Stimulated activated CD4-positive, alpha-beta T cell treated with anti-CD3 and anti-CD28 coated beads, Interleukin-4, amount 100 ng/mL, for 48 hours (primary cell): ENCODE data around the gene PLP2.
"Not testable (repeated sequence)": the region's sequence is repeated elsewhere in the genome, so short reads cannot be mapped to it uniquely, and the experiment has no call there.

Experiments
- DNase-seq, 2 donors: peaks; one replicate each; pipeline ENCODE4 v3.0.0-alpha.2; 2020; ENCODE audit warnings: low read depth in 2 of 2

The PLP2 gene, protein sequence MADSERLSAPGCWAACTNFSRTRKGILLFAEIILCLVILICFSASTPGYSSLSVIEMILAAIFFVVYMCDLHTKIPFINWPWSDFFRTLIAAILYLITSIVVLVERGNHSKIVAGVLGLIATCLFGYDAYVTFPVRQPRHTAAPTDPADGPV

DNA sequence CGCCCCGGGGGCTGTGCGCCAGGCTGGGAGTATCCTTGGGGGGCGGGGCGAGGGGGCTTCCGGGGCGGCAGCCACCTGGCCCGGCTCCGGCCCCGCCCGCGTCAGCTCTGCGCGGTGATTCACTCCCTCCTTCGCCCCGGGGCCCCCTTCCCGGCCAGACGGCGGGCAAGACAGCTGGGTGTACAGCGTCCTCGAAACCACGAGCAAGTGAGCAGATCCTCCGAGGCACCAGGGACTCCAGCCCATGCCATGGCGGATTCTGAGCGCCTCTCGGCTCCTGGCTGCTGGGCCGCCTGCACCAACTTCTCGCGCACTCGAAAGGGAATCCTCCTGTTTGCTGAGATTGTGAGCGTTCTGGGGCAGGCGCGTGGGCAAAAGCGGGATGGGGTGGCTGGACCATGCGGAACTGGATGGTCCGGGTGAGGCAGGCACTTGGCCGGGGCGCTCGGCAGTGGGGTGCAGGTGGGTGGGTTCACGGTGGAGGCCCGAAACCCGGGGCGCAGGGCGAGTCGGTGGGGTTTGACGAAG is at the start of gene PLP2:
TSS of gene PLP2 (plus strand) at position 147 of the 528 bp plus-strand sequence. CDS start at position 250, 103 bp downstream.
- DNase-seq = peak; percentile 61 to 69

DNA sequence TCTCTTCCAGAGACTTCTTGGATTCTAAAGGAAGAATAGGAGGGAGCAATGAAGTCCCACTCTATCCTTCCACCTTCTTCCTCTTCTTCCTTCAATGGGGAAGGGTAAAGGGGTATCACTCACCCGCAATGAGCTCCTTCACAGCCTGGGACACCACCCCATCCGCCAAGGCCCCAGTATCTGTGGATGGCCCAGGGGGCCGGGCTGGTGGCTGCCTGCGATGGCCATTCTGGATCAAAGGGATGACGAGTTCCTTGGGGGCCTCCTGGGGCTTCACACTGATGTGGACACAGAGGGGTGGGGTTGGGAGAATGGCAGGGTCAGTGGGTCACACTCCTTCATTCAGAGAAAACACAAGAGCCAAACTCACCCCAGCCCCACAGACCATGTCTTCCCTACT is 49.2 kb upstream of the PLP2 start:
- DNase-seq = no peak

DNA sequence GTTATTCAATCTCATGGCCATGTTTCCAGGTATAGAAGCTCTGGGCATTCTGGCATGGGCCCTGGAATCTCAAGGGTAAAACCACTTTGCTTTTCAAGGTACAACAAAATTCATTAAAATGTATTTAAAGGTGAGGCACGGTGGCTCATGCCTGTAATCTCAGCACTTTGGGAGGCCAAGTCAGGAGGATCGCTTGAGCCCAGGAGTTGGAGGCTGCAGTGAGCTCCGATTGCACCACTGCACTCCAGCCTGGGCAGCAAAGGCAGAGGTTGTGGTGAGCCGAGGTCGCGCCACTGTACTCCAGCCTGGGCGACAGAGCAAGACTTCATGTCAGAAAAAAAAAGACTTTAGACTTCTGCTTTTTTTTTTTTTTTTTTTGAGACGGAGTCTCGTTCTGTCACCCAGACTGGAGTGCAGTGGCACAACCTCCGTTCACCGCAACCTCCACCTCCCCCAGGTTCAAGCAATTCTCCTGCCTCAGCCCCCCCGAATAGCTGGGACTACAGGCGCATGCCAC is 43.9 kb upstream of the PLP2 start:
- DNase-seq = not testable (repeated sequence)

DNA sequence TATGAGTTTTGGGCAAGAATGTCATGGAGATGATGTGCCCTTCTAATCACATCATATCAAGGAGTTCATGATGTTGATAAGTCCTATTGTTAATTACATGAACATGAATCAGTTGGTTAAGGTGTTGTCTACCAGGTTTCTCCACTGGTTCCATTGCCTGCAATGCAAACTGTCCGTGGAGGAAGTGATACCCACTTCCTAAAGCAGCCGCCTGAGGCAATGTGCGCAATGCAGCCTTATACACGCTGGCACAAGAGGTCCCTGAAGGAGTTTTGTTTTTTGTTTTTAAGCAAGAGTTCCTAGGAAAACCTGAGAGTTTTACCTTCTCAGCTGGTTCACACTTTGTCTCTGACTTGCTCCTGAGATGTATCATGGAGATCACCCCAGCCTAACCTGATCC is 42.3 kb upstream of the PLP2 start:
- no peak for DNase-seq

DNA sequence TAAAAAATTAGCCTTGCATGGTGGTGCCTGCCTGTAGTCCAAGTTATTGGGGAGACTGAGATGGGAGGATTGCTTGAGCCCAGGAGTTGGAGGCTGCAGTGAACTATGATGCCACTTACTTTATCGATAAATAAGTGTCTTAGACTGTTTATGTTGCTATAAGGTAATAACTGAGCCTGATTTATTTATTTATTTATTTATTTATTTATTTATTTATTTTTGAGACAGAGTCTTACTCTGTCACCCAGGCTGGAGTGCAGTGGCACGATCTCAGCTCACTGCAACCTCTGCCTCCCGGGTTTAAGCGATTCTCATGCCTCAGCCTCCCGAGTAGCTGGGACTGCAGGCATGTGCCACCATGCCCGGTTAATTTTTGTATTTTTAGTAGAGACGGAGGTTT is 39.4 kb upstream of the PLP2 start:
- not testable (repeated sequence) for DNase-seq

DNA sequence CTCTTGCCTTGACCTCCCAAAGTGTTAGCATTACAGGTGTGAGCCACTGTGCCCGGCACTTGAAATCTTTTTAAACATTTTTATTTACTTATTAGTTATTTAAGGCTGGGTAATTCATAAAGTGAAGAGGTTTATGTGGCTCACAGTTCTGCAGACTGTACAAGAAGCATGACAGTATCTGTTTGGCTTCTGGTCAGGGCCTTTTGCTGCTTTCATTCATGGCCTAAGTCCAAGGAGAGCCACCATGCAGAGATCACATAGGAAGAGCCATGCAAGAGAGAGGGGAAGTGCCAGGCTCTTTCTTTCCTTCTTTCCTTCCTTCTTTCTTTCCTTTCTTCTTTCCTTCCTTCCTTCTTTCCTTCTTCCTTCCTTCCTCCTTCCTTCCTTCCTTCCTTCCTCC is 37.9 kb upstream of the PLP2 start:
- no peak for DNase-seq

DNA sequence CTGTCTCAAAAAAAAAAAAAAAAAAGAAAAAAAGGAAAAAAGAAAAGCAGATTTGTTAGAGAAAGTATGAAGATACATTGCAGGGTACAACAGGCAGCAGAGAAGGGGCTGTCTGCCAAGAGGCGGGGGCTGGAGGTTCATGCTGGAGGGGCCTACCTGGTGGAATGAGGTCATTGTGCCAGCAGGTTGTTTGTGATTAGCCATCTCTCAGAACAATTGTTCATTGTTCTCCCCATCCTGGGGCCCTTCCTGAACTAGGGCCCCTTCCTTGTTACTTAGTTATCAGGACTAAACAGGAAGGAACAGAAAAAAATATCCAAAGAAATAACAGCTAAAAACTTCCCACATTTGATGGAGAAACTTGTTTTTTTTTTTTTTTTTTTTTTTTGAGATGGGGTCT is 34.2 kb upstream of the PLP2 start:
- DNase-seq = no peak

DNA sequence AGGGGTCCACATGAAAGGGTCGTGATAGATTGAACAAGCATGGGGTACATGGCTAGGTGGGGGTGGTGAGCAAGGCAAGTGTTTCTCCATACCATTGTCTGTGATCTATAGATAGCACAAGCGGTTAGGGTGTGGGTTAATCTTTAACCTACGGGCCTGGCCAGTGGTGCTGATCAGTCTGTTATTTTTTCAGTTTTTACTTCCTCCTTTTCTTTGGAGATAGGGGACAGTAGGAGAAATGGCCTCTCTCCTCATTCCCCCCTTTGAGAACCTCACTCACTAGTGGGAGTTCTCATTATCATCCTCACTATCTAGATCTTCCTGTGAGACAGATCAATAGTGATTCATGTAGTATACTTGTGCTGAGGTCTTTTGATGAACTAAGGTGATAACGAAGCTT is 32.0 kb upstream of the PLP2 start:
- no peak for DNase-seq

DNA sequence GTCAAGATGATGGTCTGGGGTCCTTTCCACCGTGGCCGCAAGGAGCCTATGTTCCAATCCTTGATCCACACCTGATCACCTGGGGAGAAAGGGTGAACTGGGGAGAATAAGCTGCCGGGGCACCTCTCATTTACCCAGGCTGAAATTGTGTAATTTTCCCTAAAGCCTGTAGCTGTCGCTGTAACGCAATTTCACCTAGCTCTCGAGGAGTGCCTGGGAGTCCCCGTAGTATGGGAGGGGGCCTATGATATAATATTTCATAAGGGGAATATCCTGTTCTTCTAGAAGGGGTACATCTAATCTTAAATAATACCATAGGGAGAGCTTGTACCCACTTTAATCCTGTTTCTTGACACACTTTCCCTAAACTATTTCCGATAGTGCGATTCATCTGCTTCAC is 29.4 kb upstream of the PLP2 start:
- not testable (repeated sequence) for DNase-seq

DNA sequence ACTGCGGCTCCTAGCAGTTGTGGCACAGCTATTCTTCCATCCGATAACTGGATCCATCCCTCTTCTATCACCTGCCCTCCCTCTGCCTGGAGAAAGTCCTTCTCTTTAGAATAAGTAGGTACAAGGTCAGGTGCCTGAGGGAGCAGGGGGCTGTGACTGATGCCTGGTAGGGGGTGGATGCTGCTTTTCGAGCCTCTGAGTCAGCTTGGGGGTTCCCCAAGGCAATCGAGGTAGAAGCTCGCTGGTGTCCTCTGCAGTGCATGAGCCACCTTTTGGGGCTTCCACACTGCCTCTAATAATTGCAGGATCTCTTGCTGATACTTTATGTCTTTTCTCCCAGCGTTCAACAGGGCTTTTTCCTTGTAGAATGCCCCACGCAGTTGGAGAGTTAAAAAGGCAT is 28.5 kb upstream of the PLP2 start:
- DNase-seq = not testable (repeated sequence)

DNA sequence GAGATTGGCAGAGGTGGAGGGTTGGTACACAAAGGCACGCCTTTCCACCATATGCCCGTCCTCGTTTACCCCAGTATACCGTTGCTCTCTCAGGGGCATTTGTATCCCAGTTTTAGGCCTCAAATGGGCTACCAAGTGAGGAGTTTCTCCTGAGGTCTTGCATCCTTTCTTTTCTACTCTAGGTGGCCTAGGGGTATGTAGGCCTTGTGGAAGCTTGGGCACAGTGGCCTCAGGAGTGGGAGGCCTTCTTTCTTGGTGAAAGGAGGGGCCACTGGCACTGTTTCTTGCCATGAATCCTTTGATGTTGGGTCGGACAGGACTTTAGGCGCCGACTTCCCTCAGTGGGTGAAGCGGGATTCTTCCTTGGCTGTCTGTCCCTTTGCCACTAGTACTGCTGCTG is 24.4 kb upstream of the PLP2 start:
- DNase-seq = no peak

DNA sequence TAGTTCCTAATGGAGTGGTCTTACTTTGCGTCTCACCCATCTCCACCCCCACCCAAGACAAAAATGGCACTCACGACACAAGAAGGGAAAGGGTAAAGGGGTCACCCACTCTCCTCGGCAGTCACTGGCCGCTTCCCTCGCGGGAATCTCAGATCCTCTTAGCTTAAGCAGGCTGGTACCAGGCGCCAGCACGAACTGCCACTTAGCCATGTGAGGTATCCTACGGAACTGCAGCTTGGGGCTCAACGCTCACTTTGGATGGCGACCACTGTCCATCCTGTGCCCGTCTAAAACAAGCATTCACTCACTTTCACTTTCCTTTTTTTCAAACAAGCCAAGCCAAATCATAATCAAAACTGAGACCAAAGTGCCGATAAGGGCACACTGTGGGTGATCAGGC is 23.8 kb upstream of the PLP2 start:
- no peak for DNase-seq

DNA sequence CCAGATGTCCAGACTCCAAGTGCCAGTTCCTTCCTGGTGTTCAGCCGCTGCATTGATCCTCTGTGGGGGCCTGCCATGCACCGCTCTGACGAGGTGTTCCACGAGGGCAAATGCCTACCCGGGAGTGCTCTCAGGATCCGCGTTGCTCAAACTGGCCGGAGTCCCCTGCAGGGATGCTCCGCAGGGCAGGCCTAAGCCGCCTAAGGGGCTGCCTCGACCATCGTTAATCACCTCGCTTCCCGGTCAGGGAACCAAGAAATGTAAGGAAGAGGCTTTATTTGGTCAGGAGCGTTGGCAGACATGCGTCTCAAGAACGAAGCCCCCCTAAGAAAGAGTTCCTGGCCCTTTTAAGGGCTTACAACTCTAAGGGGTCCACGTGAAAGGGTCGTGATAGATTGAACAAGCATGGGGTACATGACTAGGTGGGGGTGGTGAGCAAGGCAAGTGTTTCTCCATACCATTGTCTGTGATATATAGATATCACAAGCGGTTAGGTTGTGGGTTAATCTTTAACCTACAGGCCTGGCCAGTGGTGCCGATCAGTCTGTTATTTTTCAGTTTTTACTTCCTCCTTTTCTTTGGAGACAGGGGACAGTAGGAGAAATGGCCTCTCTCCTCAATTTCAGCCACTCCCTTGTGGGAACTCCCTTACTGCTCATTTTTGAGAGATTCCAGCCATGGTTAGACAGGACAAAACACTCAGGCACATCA is 23.2 kb upstream of the PLP2 start:
- not testable (repeated sequence) for DNase-seq

DNA sequence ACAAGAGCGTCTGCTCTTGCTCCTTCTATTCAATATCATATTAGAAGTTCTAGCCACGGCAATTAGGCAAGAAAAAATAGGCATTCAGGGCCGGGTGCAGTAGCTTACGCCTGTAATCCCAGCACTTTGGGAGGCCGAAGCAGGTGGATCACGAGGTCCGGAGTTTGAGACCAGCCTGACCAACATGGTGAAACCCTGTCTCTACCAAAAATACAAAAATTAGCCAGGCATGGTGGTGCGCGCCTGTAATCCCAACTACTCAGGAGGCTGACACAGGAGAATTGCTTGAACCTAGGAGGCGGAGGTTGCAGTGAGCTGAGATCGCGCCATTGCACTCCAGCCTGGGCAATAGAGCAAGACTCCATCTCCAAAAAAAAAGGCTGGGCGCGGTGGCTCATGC is 22.4 kb upstream of the PLP2 start:
- not testable (repeated sequence) for DNase-seq

DNA sequence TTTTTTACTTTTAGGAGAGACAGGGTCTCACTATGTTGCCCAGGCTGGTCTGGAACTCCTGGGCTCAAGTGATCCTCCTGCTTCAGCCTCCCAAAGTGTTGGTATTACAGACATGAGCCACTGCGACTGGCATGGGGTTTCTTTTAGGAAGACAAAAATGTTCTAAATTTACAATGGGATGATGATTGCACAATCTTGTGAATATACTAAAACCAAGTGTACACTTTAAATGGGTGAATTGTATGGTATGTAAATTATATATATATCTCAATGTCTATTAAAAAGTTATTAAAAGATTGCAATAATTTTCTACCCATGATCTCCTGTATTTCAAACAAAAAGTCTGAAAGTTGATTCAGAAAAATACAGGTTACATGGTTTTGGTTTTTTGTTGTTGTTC is 18.2 kb upstream of the PLP2 start:
- no peak for DNase-seq

DNA sequence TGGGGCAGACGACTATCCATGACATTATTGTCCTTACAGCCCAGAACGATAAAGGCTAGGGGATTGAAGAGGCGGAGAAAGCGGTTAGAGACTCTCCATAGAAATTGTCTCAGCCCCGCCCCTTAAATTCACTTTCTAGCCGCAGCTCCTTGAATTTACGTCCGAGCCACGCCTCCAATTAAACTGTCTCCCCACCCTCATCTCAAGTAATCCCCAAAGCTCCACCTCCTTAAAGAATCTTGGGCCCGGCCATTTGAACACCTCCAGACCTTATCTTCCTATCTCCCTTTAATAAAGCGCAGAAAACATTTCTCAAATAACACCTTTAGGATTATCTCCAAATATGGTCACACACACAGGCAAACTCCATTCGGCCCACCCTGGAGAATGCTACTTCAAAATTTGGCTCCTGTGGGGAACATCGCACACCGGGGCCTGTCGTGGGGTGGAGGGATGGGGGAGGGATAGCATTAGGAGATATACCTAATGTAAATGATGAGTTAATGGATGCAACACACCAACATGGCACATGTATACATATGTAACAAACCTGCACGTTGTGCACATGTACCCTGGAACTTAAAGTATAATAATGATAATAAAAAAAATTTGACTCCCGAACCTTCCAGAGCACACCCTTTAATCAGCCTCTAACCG is 16.3 kb upstream of the PLP2 start:
- peak in 1 of 2 donors; percentile 30 for DNase-seq

DNA sequence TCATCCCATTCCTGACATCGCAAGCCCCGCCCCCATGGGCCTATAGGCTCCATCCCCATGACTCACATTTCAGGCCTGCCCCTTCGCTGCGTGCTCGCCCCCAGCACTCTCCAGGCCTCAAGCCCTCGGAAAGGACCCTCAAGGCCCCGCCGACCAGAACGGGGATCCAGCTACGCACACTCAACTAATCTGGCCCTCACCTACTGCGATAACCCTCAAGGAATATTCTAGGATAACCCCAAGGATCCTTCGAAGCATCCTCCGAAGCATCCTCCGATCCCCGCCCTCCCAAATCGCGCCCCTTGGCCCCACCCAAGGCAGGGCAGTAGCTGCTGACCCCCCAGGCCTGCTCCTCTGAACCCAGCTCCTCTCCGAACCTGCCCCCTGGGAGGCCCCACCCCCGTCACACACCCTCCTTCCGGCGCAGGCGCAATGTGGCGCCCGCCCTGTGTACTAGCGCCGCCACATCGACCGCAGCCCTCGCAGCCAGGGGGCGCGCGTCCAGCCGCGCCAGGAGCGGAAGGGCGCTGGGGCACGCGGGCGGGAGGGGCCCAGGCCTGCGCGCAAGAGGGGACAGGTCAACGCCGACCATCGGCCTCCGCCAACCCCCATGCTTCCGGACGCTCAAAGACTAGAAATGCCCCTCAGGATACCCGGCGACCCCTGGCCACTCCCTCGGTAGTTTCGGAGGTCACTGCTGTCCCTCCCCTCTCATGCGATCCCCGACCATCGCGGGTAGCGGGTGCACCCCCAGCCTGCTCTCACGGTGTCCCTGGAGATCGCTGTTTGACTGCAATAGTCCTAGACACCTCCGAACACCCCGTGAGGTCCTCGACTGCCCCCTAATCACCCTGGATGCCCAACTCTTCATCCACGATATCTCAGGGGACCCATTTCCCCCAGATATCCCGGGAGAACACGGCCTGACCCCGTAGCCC is 15.5 kb upstream of the PLP2 start:
- peak; percentile 69 to 76 for DNase-seq

DNA sequence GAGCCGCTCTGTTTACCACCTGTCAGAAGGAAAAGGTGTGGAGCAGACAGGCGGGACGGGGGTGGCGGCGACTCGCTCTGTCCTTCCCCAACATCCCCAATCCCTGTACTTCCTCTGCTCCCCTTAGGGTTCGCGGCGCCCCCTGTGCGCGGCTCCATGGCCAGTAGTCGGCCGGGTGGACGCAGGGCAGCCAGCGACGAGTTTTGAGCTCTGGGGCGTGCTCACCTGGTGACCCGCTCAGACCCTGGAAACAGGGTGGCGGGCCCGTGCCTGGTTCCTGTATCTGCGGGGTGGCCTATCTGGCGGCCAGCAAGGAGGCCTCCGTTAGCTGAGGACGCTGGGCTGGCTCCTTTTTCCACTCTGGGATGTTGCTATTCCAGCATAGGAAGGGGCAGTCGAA is 14.5 kb upstream of the PLP2 start:
- DNase-seq = no peak

DNA sequence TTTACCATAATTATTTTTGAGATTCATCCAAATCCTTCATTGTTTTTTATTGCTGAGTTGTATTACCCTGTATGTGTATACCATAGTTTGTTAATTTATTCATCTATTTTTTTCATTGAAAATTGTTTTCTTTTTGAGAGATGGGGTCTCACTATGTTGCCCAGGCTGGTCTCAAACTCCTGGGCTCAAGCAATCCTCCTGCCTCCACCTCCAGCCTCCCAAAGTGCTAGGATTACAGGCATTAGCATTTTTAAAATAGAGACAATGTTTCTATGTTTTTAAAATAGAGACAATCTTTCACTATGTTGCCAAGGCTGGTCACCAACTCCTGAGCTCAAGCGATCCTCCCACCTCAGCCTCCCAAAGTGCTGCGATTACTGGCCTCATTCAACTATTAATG is 10.8 kb upstream of the PLP2 start:
- no peak for DNase-seq

DNA sequence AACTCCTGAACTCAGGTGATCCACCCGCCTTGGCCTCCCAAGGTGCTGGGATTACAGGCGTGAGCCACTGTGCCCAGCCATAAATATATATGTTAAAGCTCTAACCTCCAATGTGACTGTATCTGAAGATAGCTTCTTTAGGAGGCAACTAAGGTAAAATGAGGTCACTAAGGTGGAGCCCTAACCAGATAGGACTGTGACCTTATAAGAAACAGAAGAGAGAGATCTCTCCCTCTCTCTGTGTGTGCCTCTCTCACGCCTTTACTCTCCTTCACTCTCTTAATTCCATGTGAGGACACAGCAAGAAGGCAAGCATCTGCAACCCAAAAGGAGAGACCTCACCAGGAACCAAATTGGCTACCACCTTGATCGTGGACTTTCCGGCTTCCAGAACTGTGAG is 10.1 kb upstream of the PLP2 start:
- no peak for DNase-seq

DNA sequence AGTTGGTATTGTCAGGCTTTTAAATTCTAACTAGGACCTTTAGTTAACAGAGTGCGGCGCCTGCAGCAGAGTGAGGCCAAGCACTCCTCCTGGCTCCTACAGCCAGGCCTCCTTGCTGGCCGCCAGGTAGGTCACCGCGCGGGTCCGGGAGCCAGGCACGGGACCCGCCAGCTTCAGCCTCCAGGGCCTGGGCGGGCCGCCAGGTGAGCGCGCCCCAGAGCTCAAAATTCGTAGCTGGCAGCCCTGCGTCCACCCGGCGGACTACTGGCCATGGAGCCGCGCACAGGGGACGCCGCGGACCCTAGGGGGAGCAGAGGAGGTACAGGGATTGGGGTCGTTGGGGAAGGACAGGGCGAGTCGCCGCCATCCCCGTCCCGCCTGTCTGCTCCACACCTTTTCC is 9.1 kb upstream of the PLP2 start, which contains the start of gene MAGIX:
TSS of gene MAGIX (plus strand) at position 139 of the 400 bp plus-strand sequence. CDS start at position 271, 132 bp downstream.
- no peak for DNase-seq
